Measurements from ENCODE around the gene ALPK1. TPM values are rescaled to one million over a fixed set of nuclear protein-coding genes. Genes with fewer than 3 reads are reported as not detected.

ALPK1 gene
- total and polyA plus RNA-seq, 2 of the 8 experiments (the other 6 are each of a cell fraction or from before 2014, with no cell fraction given), result 0.08 to 0.43 TPM

DNA sequence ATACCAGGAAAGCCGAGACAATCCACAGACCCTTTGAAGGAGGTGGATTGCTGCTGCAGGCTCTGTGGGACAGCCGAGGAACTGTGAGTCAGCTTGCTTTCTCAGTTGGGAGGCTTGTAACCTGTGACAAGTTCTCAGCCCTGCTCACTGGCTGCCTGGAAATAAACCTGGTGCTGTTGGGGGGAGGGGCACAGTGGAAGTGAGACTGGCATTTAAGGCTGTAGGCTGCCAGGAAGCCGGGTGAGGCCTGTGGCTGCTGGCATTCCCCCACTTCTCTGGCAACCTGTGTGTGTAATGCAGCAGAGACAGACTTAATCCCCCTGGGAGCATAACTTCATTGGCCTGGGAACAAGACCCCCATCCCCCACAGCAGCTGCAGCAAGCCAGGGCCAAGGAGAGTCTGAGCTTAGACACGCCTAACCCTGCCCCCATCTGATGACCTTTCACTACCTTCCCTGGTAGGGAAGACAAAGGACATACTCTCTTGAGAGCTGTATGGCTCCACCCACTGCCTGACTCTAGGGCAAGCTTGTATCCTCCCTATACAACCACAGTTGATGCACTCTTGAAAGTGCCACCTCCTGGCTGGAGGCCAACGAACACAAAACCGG, 64.1 kb downstream of the ALPK1 start (continued):
- TF ChIP-seq CHD7 (IDR thresholded peaks at IDR 0.05; ENCODE audit: insufficient replicate concordance, low read length), result no peak
- 0 out of 2 replicates have a peak, but pooled peaks have one; percentile 11 for TF ChIP-seq TBP (IDR thresholded peaks at IDR 0.05; ENCODE audit: low read depth, low read length)
- TF ChIP-seq RXRA (IDR thresholded peaks at IDR 0.05; ENCODE audit: insufficient read depth, low read depth, low read length), result peak; percentile 86
- peak; percentile 6 to 38 (median 35) for TF ChIP-seq CTCF (IDR thresholded peaks at IDR 0.05; ENCODE audit: control extremely low read depth in 1 of 3, insufficient read depth in 1 of 3, low read depth in 1 of 3, low read length in 3 of 3)
- TF ChIP-seq YY1 (IDR thresholded peaks at IDR 0.05; ENCODE audit: low read depth, low read length), result peak; percentile 21; the same call in 1 of the 2 replicates
- TF ChIP-seq POLR2AphosphoS5 (IDR thresholded peaks at IDR 0.05; ENCODE audit: low read depth, low read length), result peak; percentile 67; the same call in 1 of the 2 replicates
- peak; percentile 11 to 34; a peak in 2 of 4 replicates for TF ChIP-seq RAD21 (IDR thresholded peaks at IDR 0.05 in 1 of 2, conservative IDR thresholded peaks at IDR 0.05 in 1 of 2; ENCODE audit: low read depth in 2 of 2, low read length in 2 of 2)
